ENCODE results near the gene PCDH1. TPM values are rescaled to one million over a fixed set of nuclear protein-coding genes. Genes with fewer than 3 reads are reported as not detected.
A peak's percentile ranks its signal among the peaks of the same experiment; 100 is the strongest.
"Not testable (repeated sequence)": the region's sequence is repeated elsewhere in the genome, so short reads cannot be mapped to it uniquely, and the experiment has no call there.

Gene PCDH1
- total RNA-seq: 66.6 TPM
- long read RNA-seq, full-length matches to known transcripts: 28 of 48 reads
- long read RNA-seq, partial matches to known transcripts: 17 of 48 reads
- long read RNA-seq, other reads (novel, unspliced or antisense): 3 of 48 reads

DNA sequence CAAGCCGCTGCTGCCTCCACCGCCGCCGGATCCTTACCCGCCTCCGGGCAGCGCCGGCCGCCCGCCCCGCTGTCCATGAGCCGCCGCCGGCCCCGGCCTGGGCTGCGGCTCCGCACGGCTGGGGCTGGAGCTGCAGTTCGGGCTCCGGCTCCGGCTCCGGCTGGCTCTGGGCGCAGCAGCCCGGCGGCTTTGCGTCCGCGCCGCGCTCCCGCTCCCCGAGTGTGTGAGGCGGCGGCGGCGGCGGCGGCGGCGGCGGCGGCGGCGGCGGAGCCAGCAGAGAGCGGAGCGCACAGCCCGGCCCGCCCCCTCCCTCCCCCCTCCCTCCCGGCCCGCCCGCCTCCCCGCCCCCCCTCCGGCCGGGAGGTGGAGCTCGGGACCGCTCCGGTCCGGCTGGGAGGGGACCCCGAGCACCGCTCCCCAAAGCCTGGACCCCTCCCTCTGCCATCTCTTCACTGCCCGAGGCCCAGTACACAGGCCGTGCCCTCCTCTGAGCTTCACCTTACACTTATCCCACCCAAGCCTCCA is at the start of gene PCDH1:
PCDH1 (minus strand) TSS at position 225 of the 525 bp plus-strand sequence; CDS start at position 77, 148 bp downstream.
- H3K4me3 ChIP-seq: peak within 1 kb of the TSS; percentile 66
- intact Hi-C loops (cut with DNase I): loop anchor here (5.0 kb wide), 1 partner anchor 84 kb away; no protein-coding TSS in a partner anchor
- TF ChIP-seq, protein P1, sequence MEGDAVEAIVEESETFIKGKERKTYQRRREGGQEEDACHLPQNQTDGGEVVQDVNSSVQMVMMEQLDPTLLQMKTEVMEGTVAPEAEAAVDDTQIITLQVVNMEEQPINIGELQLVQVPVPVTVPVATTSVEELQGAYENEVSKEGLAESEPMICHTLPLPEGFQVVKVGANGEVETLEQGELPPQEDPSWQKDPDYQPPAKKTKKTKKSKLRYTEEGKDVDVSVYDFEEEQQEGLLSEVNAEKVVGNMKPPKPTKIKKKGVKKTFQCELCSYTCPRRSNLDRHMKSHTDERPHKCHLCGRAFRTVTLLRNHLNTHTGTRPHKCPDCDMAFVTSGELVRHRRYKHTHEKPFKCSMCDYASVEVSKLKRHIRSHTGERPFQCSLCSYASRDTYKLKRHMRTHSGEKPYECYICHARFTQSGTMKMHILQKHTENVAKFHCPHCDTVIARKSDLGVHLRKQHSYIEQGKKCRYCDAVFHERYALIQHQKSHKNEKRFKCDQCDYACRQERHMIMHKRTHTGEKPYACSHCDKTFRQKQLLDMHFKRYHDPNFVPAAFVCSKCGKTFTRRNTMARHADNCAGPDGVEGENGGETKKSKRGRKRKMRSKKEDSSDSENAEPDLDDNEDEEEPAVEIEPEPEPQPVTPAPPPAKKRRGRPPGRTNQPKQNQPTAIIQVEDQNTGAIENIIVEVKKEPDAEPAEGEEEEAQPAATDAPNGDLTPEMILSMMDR (IDR thresholded peaks at IDR 0.05): no peak
- DNase-seq (peak; percentile 77), ATAC-seq (peak; percentile 55)
- H3K36me3 ChIP-seq: no peaks in the 10 kb centered on the region
- H3K27me3 ChIP-seq: peaks cover 30% of the 10 kb centered on the region
- H3K9me3 ChIP-seq: no peaks in the 10 kb centered on the region
- H3K27ac ChIP-seq: peak within 1 kb of the TSS; percentile 78
- peaks cover 28% of the 10 kb centered on the region for H3K4me1 ChIP-seq

DNA sequence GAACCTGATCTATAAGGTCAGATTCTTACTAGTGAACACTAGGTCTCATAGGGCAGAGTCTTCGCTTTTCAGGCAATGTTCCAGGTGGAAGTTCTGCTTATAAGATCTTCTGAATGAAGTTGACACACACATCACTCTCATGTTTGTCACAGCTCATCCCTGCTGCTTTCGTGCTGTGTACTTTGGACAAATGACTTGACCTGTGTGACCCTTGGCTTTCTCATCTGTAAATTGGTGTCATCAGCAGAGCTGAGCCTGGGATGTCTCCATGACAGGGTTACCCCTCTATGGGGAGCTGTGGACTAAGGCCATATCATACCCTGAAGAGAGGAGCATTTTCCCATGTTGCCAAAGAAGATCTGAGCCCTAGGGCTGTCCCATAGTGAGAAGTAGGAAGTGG is 48.2 kb upstream of the PCDH1 start:
- ATAC-seq (no peak), DNase-seq (no peak)
- Histone ChIP-seq H3K27ac (peak overlapping the region; percentile 2), H3K27me3 (no peaks in the 10 kb centered on the region), H3K36me3 (peaks cover 68% of the 10 kb centered on the region), H3K4me1 (peaks cover 12% of the 10 kb centered on the region), H3K4me3 (no peak overlapping the region), H3K9me3 (no peaks in the 10 kb centered on the region)
- intact Hi-C loops (cut with DNase I): no loop called here
- TF ChIP-seq, protein P1 (IDR thresholded peaks at IDR 0.05): no peak

DNA sequence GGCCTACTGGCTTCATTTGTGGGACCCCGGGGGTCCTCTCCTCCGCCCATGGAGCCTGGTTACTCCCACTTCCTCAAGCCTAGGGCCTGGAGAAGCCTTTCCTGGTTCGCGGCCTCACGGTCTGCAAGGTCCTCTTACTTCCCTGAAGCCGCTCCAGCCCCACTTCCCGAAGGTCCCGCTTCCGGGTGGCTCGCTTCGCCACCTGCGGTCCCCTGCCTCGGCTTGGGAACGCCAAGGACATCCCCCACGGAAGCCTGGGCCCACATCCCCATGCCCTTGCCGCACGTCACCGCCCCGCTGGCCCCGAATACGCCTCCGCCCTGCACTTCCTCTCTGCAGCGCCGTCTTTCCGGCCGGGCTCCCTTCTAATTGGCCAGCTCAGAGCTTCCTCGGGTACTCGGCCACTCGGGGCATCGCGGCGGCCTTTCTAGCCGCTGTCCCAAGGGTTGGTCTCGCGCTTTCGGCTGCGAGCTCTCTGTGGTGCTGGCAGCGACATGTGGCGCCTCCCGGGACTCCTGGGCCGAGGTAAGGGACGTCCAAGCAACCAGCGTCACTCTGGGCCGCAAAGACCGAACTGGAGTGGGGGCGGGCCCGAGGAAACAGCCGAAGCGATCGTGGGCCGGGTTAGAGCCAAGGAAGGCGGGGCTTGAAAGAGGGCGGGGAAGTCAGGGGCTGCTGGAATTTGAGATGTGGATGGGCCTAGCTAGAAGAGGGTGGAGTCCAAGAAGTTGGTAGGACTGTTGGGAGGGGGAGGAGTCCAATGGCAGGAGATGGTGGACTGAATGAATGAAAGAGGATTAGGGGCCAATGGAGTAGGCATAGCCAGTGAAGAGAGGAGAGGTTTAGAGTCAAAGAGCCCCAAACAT is 45.5 kb upstream of the PCDH1 start, which contains the start of gene DELE1:
DELE1 (plus strand) TSS at position 424 of the 866 bp plus-strand sequence; CDS start at position 495, 71 bp downstream.
- Histone ChIP-seq H3K4me3 (peak within 1 kb of the TSS; percentile 74), H3K9me3 (no peaks in the 10 kb centered on the region), H3K36me3 (peaks cover 40% of the 10 kb centered on the region), H3K4me1 (peaks cover 12% of the 10 kb centered on the region), H3K27me3 (no peaks in the 10 kb centered on the region), H3K27ac (peak within 1 kb of the TSS; percentile 96)
- intact Hi-C loops (cut with DNase I): no loop called here
- TF ChIP-seq, protein P1 (IDR thresholded peaks at IDR 0.05): no peak
- peak; percentile 98 for ATAC-seq
- DNase-seq: peak; percentile 98

DNA sequence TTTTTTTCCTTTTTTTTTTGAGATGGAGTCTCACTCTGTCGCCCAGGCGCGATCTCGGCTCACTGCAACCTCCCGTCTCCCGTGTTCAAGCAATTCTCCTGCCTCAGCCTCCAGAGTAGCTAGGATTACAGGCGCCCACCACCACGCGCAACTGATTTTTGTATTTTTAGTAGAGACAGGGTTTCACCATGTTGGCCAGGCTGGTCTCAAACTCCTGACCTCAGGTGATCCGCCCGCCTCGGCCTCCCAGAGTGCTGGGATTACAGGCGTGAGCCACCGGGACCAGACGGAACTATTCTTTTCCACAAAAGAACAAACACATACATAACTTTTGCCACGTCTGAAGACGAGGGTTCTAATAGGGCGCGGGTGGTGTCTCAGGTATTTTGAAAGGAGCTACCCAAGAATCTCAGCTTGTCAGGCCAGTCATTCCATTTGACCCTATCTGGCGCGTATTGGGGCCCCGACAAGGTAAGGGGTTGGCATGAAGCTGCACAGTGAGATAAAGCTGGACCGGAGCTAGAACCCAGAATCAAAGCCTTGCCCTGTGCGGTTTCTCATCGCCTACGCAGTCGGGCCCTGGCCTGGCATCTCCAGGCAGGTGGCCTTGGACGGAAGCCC is 44.7 kb upstream of the PCDH1 start:
- Histone ChIP-seq H3K4me3 (peak overlapping the region; percentile 74), H3K36me3 (peaks cover 33% of the 10 kb centered on the region), H3K27ac (peak overlapping the region; percentile 96), H3K4me1 (peaks cover 12% of the 10 kb centered on the region)
- H3K27me3 ChIP-seq; DNase-seq; intact Hi-C loops (cut with DNase I); ATAC-seq; H3K9me3 ChIP-seq: not testable (repeated sequence)

DNA sequence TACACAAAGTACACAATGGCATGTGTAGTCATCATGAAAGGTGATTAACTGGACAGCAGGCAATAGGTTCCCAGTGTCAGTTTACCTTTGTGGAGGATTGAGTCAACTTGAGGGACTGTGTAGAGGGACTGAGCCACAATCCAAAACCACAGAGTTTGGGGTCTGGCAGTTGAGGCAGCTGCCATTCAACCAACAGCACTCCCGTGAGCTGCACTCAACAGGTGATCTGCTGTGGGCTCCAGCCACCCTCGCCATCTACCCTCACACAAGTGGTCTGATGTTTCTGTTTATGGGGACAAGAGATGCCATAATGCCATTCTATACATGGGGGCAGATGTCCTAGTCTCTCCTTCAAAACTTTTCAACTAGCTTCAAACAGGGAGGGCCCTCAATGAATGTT is 42.6 kb upstream of the PCDH1 start:
- TF ChIP-seq, protein P1 (IDR thresholded peaks at IDR 0.05): no peak
- ATAC-seq (no peak), DNase-seq (no peak)
- H3K36me3 ChIP-seq: peaks cover 11% of the 10 kb centered on the region
- H3K4me1 ChIP-seq: peaks cover 12% of the 10 kb centered on the region
- H3K27ac ChIP-seq: no peak overlapping the region
- H3K27me3 ChIP-seq: no peaks in the 10 kb centered on the region
- intact Hi-C loops (cut with DNase I): no loop called here
- no peaks in the 10 kb centered on the region for H3K9me3 ChIP-seq
- no peak overlapping the region for H3K4me3 ChIP-seq

Data from upper lobe of right lung (tissue), 1 donor.